Adipocyte (in vitro differentiated cells): ENCODE results near the gene HNRNPA3.

Experiments used
- DNase-seq: peaks from one replicate; pipeline ENCODE4 v3.0.0-alpha.2; 2015; ENCODE audit warnings: low read depth
- H3K27me3 ChIP-seq: replicated peaks from 2 replicates; pipeline ENCODE4 v1.7.0; 2013; ENCODE audit warnings: mild to moderate bottlenecking, low read length, moderate library complexity; ENCODE audit not compliant: control insufficient read depth, insufficient read depth
- H3K36me3 ChIP-seq: 2 replicates; pipeline ENCODE4 v1.7.0; 2013; ENCODE audit warnings: low read length, mild to moderate bottlenecking, moderate library complexity; ENCODE audit not compliant: control insufficient read depth, insufficient read depth, severe bottlenecking
- H3K4me1 ChIP-seq: 2 replicates; pipeline ENCODE4 v1.7.0; 2013; ENCODE audit warnings: mild to moderate bottlenecking, low read length, moderate library complexity; ENCODE audit not compliant: control insufficient read depth, insufficient read depth
- H3K4me3 ChIP-seq: 2 replicates; pipeline ENCODE4 v1.7.0; 2013; ENCODE audit warnings: mild to moderate bottlenecking, low read length, moderate library complexity
- H3K9ac ChIP-seq: 2 replicates; pipeline ENCODE4 v1.7.0; 2013; ENCODE audit warnings: mild to moderate bottlenecking, low read length, moderate library complexity
- H3K9me3 ChIP-seq: 2 replicates; pipeline ENCODE4 v1.7.0; 2013; ENCODE audit warnings: mild to moderate bottlenecking, low read length, moderate library complexity; ENCODE audit not compliant: control insufficient read depth

The HNRNPA3 gene

DNA sequence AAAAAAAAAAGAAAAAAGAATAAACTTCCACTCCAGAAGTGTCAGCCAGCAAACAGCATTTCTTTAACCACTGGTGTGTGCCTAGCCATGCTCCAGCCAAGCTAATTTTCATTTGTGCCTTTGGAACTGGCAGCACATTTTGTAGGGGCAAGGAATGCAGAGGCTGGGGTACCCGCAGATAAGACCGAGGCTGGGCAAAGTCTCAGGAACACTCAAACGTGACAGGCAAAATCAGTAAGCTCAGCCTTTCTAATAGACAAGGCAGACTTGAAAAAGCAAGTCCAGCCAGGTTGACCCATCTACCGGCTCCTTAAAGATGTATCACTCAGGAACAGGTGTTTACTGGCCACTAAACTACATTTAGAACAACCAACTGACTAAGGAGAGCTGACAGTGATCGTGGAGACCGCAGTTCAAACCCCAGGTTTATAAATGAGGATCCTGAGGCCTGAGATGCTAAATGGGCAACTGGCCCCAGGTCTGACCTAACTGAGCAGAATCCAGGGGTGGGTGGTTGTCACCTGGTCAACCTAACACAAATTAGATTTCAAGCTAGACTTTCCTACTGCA is 35.2 kb downstream of the HNRNPA3 start:
- no peaks in the 10 kb centered on the region for H3K36me3 ChIP-seq
- H3K9ac ChIP-seq = no peak overlapping the region
- H3K9me3 ChIP-seq = no peaks in the 10 kb centered on the region
- H3K4me1 ChIP-seq = peaks cover 74% of the 10 kb centered on the region
- no peaks in the 10 kb centered on the region for H3K27me3 ChIP-seq
- DNase-seq = no peak
- no peak overlapping the region for H3K4me3 ChIP-seq

DNA sequence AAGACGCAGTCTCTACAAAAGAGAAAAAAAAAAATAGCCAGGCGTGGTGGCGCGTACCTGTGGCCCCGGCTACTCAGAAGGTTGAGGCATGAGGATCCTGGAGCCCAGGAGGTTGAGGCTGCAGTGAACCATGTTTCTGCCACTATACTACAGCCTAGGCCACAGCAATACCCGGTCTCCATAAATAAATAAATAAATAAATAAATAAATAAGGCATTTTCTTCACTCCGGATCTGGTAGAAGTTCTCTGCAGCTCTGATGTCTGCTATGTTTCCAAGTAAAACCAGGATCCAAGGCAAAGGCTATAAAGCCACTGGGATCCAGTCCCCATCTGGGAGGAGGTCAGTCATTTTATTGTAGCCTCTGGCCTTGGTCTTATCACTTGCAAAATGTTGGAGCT is 36.4 kb downstream of the HNRNPA3 start:
- Histone ChIP-seq H3K4me3 (no peak overlapping the region), H3K27me3 (no peaks in the 10 kb centered on the region), H3K9ac (no peak overlapping the region), H3K9me3 (no peaks in the 10 kb centered on the region), H3K4me1 (peaks cover 77% of the 10 kb centered on the region), H3K36me3 (peaks cover under 1% of the 10 kb centered on the region)
- no peak for DNase-seq

DNA sequence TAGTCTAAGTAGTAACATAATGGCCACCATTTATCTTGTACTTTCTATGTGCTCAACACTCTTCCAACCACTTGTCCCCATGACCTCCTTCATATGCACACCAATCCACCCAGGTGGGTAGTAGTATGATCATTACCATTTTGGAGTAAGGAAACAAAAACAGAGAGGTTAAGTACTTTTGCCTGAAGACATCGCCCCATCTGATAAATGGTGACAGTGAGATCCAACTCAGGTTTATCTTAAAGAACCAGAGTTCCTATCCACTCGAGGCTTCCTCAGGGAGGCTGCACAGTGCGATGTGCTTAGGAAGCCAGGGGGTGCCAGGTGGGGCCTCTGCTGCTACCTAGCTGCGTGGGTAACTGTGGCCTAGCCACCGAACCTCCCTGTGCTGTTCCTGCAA is 37.9 kb downstream of the HNRNPA3 start:
- H3K4me3 ChIP-seq = no peak overlapping the region
- DNase-seq = no peak
- peaks cover 78% of the 10 kb centered on the region for H3K4me1 ChIP-seq
- peaks cover 4% of the 10 kb centered on the region for H3K36me3 ChIP-seq
- H3K27me3 ChIP-seq = no peaks in the 10 kb centered on the region
- no peaks in the 10 kb centered on the region for H3K9me3 ChIP-seq
- H3K9ac ChIP-seq = no peak overlapping the region

DNA sequence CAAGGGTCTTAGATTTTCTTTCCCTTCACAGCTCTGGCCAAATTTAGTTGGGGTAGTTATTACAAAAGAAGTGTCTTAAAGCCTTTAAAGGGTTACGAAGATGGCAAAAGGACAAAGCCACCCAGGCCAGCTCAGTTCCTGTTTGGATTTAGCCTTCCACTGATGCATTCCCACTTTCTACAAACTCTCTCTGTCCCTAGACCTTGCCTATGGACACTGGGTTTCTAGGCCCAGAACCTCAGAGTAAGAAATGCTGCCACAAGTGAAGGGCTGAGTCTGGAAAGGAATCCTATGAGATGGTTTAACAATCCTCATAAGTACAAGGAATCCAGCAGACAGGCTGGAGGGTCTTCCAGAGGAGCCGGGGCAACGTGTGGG is 38.6 kb downstream of the HNRNPA3 start:
- Histone ChIP-seq H3K4me3 (no peak overlapping the region), H3K36me3 (peaks cover 4% of the 10 kb centered on the region), H3K4me1 (peaks cover 79% of the 10 kb centered on the region), H3K9me3 (no peaks in the 10 kb centered on the region), H3K27me3 (no peaks in the 10 kb centered on the region), H3K9ac (no peak overlapping the region)
- DNase-seq = no peak

DNA sequence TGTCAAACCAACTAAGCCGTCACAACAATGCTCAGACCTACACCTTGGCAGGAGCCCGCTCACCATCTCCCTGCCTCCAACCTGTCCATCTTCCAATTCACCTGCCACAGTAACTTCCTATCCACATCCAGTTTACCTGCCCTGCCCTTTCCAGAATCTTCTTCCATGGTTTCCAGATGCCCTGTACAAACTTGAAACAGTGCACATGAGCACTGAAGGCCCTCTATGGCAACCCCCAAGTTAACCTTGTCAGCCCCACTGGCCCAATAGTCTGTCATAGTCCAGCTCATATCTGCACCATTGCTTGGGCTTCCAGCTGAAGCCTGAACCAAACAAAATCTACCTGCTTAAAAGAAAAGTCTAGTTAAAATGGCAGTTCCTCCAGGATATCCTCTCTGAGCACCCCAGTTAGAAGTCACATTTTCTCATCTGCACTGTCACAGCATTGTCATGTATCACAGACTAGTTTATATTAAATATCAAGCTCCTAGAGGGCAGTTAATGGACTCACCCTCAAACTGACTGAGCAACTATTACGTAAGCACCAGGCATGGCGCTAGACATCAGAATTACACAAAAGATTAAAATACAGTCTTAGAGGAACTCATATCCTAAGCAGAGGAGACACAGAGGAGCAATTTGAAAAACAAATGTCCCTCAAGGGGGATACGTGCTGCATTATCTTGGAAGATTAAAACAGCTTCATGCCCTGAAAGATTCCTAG is 40.4 kb downstream of the HNRNPA3 start:
- Histone ChIP-seq H3K9me3 (no peaks in the 10 kb centered on the region), H3K4me1 (peaks cover 80% of the 10 kb centered on the region), H3K27me3 (no peaks in the 10 kb centered on the region), H3K4me3 (no peak overlapping the region), H3K9ac (no peak overlapping the region), H3K36me3 (peaks cover 4% of the 10 kb centered on the region)
- DNase-seq = no peak

DNA sequence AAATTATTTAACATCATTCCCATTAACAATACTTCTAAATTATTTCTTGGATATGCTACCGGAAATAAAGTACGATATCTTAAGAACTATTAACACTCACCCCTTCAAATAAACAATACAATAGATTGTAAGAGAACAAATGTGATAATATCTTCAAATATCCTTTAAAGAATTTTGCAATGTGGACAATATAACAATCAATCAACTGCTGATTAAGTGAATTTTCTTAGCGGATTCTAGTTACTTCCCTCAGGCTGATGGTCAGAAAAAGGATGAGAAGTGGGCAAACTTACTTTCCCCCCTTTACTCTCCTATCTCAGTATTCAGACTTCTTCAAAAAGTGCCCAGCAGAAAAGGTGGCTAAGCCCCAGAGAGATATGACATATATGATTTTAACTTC is 41.1 kb downstream of the HNRNPA3 start:
- DNase-seq = no peak
- no peaks in the 10 kb centered on the region for H3K27me3 ChIP-seq
- peaks cover 79% of the 10 kb centered on the region for H3K4me1 ChIP-seq
- H3K4me3 ChIP-seq = no peak overlapping the region
- H3K36me3 ChIP-seq = peaks cover 4% of the 10 kb centered on the region
- H3K9ac ChIP-seq = no peak overlapping the region
- no peaks in the 10 kb centered on the region for H3K9me3 ChIP-seq

DNA sequence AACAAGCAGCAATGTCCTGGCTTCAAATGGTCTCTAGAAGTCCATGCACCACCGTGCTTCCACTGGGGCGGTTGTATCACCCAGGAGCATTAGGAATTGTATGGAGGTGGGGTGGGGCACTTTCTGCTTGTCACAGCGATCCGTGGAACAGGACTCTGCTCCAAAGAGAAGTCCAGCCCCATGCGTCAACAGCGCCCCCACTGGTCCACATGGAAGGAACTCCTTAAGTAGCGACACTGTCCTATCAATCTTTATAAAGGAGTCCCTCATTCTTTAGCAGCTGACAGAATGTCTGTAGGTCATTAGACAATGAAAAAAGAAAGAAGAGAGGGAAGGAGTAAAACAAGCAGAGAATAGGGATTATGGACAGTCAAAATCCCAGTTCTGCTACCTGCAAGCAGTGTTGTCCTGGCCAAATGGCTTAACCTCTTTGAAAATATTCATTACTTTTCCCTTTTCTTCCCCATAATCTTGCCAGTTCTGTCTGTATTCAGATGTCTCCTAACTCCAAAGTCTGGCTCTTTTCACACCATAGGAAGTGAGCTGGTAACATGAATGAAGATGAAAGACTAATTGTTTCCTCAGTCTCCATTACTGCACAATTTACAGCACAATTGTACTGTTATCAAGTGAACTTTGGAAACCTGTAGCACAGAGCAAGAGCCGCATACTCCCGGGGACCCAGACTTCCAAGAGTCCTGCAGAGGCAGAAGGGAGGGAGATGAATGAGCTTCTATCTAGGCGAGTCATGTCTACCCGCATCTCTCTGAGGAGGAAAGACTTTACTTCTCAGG is 42.0 kb downstream of the HNRNPA3 start:
- no peak overlapping the region for H3K9ac ChIP-seq
- H3K4me3 ChIP-seq = peak overlapping the region; percentile 1
- DNase-seq = peak; percentile 58
- H3K4me1 ChIP-seq = peaks cover 74% of the 10 kb centered on the region
- no peaks in the 10 kb centered on the region for H3K27me3 ChIP-seq
- H3K9me3 ChIP-seq = no peaks in the 10 kb centered on the region
- peaks cover 4% of the 10 kb centered on the region for H3K36me3 ChIP-seq

DNA sequence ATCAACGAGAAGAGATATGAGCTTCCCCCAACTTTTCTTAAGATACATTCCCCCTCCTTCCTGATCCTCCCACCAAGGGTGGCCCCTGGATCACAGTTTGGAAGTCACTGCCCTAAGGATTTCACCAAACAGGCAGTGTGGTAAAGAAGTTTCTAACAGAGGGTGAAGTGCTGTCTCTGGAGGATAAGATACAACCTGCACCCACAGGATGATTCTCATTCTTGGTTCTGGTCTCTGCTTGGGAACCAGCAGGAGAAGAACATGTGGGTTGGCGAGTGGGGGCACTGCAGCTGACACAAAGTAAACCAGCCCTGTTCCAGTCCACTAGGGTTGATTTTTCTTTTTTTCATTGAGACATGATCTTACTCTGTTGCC is 42.6 kb downstream of the HNRNPA3 start:
- H3K27me3 ChIP-seq = no peaks in the 10 kb centered on the region
- peaks cover 4% of the 10 kb centered on the region for H3K36me3 ChIP-seq
- DNase-seq = no peak
- peak overlapping the region; percentile 1 for H3K4me3 ChIP-seq
- no peaks in the 10 kb centered on the region for H3K9me3 ChIP-seq
- peaks cover 78% of the 10 kb centered on the region for H3K4me1 ChIP-seq
- no peak overlapping the region for H3K9ac ChIP-seq

DNA sequence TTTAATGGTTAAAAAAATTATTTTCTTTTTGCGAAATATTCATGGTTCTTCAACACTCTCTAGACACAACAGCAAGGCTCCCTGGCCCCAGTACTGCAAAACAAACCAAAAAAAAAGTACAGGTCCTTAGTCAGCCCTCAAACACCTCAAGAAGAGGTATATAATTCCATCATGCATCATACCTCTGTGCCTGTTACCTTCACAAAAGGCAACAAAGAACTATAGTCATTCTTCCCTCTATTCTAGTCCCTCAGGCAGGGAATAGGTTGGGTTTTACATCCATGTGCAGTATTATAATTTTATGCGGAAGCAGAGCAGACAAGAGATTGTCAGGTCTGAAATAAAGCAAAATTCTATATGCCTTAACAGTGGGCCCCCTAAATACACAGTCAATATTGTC is 43.4 kb downstream of the HNRNPA3 start:
- Histone ChIP-seq H3K4me3 (no peak overlapping the region), H3K4me1 (peaks cover 82% of the 10 kb centered on the region), H3K36me3 (peaks cover 4% of the 10 kb centered on the region), H3K9me3 (no peaks in the 10 kb centered on the region), H3K9ac (no peak overlapping the region), H3K27me3 (no peaks in the 10 kb centered on the region)
- DNase-seq = no peak

DNA sequence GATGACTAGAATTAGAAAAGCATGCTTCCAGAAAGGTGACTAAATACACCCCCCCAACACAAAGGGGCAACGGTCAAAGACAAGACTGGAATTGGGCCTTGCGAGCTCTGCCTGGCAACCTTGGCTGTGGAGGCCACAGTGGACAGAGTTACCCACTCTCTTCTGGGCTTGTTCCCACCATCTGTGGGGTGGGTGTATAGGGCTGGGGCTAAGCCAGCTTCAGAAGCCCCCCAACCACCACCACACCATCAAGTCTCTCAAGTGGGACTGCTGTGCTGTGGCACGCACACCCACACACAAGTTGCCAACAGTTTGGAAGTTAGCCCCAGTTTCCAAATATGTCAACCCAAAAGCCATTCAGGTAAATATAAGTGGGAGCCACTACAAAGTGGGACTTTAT is 44.1 kb downstream of the HNRNPA3 start:
- Histone ChIP-seq H3K4me1 (peaks cover 83% of the 10 kb centered on the region), H3K9me3 (no peaks in the 10 kb centered on the region), H3K27me3 (no peaks in the 10 kb centered on the region), H3K9ac (no peak overlapping the region), H3K36me3 (peaks cover 4% of the 10 kb centered on the region), H3K4me3 (no peak overlapping the region)
- no peak for DNase-seq

DNA sequence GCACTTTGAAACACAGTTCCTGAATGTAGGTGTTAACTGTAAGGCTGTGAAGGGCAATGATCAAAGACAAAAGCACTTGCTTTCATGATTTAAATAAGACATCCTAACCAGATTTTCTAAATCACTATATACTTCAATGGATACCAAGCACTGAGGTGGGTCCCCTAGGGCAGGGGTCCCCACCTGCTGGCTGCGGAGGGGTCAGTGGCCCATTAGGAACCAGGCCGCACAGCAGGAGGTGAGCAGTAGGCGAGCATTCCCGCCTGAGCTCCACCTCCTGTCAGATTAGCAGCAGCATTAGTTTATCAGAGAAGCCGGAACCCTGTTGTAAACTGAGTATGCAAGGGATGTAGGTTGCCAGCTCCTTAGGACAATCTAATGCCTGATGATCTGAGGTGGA is 44.9 kb downstream of the HNRNPA3 start:
- H3K36me3 ChIP-seq = peaks cover 4% of the 10 kb centered on the region
- H3K4me1 ChIP-seq = peaks cover 79% of the 10 kb centered on the region
- no peak overlapping the region for H3K9ac ChIP-seq
- no peaks in the 10 kb centered on the region for H3K27me3 ChIP-seq
- H3K4me3 ChIP-seq = no peak overlapping the region
- H3K9me3 ChIP-seq = no peaks in the 10 kb centered on the region
- DNase-seq = no peak
